GM18498 (cell line): Measurements from ENCODE around the gene SUPT6H.
"Not testable (repeated sequence)": the region's sequence is repeated elsewhere in the genome, so short reads cannot be mapped to it uniquely, and the experiment has no call there.

ENCODE experiments used
- ATAC-seq: cut with Tn5 transposase; IDR thresholded peaks from one replicate; pipeline ENCODE4 v1.9.1; 2021; ENCODE audit warnings: mild to moderate bottlenecking, moderate library complexity; ENCODE audit not compliant: unreplicated experiment

The SUPT6H gene

GRCh38 chr17:28735242-28735722, 73.3 kb downstream of the SUPT6H start:
- ATAC-seq: no peak

GRCh38 chr17:28735913-28736769, 74.1 kb downstream of the SUPT6H start:
- not testable (repeated sequence) for ATAC-seq

GRCh38 chr17:28737316-28737715, 75.3 kb downstream of the SUPT6H start:
- ATAC-seq: no peak

DNA sequence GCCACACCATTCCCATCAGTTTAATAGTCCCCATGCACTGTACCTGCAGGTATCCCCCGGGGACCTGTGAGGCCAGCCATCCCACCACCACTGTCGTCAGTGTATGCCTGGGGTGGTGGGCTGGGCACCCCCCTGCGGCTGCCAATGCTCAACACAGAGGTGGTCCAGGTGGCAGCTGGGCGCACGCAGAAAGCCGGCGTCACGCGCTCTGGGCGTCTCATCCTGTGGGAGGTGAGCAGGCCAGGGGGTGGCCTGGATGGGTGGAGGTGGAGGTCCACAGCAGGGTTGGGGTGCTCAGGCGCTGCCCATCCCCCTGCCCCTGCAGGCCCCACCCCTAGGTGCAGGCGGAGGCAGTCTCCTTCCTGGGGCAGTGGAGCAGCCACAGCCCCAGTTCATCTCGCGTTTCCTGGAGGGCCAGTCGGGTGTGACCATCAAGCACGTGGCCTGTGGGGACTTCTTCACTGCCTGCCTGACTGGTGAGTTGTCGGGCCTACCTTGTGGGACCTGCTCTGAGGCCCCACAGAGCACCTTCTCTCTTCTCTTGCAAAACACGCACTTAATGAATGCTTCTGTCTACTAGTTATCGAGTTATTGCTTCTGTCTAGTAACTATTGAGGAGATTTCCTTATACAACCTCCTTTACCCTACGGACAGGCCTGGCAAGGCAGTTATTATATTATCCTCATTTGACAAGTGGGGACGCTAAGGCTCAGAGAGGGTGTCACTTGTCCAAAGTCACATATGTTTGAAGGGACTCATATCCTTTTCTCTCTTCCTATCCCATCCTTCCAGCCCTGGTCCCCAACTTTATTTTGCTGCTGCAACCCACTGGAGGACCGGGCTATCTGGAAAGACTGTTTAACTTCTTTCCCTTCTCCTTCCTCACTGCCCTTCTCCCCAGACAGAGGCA, 76.0 kb downstream of the SUPT6H start:
- ATAC-seq: peak; percentile 67

DNA sequence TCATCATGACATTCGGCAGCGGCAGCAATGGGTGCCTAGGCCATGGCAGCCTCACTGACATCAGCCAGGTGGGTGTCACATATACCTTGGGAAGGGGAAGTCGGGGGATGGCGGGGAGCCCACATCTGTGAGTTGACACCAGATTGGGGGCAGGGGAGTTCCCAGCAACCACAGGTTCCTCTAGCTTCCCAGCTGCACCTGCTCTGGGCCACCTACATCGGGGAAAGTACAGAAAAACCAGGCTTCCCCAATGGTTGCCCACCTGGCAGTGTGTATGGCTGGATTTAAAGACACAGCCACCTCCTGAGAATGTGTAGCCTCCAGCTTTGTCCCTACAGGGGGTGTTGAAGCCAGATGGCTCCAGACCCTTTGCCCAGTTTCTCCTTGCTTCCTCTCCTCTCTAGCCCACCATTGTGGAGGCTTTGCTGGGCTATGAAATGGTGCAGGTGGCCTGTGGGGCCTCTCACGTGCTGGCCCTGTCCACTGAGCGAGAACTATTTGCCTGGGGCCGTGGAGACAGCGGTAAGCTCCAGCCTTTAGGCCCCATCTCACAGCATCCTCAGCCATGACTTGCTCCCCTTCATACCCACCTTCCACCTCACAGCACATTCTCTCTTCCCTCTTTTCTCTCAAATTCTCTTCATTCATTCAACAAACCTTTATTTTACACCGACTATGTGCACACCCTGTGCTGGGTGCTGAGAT, 76.8 kb downstream of the SUPT6H start:
- ATAC-seq: no peak

DNA sequence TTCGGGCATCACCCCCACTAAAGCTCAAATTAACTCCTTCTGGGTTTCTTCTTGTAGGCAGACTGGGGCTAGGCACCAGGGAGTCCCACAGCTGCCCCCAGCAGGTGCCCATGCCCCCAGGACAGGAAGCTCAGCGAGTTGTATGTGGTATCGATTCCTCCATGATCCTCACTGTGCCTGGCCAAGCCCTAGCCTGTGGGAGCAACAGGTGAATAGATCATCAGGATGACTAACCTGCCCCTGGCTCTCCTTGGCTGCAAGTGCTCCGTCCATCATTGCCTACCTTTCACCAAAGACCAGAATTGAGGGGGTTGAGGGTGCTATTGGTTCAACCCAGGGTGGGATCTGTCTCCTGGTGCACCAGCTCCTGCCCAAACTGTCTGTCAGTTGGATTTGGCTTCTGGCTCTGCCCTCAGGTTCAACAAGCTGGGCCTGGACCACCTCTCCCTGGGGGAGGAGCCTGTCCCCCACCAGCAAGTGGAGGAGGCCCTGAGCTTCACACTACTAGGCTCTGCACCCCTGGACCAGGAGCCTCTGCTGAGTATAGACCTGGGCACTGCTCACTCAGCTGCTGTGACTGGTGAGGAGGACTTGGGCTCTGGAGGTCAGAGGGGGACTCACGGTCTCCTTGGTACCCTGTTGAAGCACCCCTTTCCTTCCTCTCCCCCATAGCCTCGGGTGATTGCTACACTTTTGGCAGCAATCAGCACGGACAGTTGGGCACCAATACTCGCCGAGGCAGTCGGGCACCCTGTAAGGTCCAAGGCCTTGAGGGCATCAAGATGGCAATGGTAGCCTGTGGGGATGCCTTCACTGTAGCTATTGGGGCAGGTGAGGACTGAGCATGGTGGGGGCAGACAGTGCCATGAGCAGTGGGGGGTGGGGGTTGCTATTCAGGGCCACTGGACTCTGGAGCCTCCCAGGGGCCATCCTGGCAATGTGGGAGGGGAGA, 78.7 kb downstream of the SUPT6H start:
- no peak for ATAC-seq

- no peak for ATAC-seq
Measured at GRCh38 chr17:28741358-28742349, 79.6 kb downstream of the SUPT6H start.

GRCh38 chr17:28743243-28744103, 81.5 kb downstream of the SUPT6H start, which contains the start of gene TRAF4:
TRAF4 (plus strand) TSS chr17:28744011; CDS start chr17:28744113, 102 bp downstream.
- peak; percentile 71 for ATAC-seq

GRCh38 chr17:28744104-28744971, 82.3 kb downstream of the SUPT6H start:
- ATAC-seq: peak; percentile 30

DNA sequence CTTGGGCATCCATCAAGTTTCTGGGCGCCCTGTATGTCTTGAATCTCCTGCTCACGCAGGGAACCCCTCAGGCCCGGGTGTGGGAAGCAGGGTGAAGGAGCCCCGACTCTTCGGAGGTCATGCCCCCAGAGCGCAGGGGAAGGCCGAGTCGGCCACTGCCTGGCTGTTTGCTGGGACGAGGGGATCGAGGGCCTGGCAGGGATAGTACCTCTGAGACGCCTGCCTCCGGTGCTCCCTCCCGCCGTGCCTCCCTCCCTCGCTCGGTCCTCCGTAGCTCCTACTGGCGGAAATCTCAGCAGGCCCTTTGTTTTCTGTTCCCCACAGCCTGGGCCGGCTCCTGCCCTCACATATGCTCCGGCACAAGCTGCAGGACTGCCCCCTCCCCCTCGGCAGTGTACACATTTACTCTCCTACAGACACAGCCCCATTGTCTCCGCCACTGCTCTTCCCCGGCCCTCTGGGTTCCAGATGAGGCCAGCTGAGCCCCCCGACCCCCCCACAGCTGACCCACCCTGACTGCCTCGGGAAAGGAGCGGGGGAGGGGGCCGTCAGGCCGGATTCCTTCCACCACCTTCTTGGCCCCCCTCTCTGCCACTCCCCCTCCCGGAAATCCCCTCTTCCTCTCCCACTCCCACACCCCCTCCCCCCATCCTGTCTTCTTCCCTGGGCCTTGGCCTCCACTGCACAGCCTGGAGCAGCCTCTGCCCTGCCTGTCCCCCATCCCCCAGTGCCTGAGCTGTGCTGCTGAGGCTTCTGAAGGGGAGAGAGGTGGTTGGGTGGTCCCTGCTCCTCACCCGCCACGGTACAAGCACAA, 83.2 kb downstream of the SUPT6H start:
- ATAC-seq: no peak

DNA sequence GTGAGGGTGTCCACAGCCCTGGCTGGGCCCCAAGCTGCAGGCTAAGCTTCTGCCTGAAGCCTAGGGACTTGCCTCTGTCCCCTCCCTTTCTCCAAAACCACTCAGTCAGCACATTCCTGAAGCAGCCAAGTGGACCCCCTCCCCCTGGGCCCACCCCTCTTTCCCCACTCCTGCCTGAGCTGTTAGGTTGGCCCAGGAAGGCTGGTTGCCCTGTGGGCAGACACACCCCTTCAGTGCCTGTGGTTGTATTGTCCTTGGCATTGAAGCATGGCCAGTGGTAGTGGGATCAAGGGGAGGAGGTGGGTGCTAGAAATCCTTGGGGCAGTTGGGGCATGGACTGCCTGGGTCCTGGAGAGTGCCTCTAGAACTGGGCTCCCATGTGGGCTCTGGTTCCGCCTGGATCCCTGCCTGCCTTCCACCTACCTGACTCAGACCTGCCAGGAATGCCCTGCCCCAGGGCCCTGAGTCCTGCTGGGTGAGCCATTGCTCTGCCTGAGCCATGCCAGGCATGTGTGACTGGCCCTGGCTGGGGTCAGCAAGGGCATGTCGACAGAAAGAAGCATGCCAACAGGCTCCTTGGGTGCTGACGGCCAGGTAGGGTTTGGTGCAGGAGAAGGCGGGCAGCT, 83.9 kb downstream of the SUPT6H start:
- no peak for ATAC-seq

- no peak for ATAC-seq
Measured at GRCh38 chr17:28746611-28747050, 84.6 kb downstream of the SUPT6H start.

DNA sequence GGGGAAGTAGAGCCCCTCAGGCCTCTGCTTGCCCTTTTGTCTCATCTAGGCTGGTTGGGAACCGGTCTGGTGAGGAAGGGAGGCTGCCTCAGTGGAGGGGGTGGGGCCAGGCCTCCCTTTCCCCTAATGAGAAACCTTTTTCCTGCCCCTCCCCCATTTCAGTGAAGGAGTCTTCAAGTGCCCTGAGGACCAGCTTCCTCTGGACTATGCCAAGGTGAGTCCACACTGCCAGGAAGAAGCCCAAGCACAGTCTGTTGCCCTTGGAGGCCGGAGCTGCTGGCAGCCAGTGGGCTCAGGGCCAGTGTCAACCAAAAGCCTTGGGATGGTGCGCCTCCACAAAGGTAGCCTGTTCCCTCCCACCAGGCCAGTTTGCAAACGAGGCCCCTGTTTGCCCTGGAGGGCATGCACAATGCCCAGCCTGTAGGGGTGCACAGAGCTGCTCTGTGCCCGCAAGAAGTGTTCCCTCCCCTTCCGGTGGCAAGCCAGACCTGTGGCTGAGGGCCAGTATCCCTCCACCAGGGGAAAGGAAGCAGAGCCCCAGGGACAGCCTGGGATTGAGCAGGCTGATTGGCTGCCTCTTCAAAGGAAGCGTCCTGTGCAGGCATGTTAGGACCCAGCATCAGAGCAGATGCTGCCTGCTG, 85.2 kb downstream of the SUPT6H start:
- no peak for ATAC-seq

DNA sequence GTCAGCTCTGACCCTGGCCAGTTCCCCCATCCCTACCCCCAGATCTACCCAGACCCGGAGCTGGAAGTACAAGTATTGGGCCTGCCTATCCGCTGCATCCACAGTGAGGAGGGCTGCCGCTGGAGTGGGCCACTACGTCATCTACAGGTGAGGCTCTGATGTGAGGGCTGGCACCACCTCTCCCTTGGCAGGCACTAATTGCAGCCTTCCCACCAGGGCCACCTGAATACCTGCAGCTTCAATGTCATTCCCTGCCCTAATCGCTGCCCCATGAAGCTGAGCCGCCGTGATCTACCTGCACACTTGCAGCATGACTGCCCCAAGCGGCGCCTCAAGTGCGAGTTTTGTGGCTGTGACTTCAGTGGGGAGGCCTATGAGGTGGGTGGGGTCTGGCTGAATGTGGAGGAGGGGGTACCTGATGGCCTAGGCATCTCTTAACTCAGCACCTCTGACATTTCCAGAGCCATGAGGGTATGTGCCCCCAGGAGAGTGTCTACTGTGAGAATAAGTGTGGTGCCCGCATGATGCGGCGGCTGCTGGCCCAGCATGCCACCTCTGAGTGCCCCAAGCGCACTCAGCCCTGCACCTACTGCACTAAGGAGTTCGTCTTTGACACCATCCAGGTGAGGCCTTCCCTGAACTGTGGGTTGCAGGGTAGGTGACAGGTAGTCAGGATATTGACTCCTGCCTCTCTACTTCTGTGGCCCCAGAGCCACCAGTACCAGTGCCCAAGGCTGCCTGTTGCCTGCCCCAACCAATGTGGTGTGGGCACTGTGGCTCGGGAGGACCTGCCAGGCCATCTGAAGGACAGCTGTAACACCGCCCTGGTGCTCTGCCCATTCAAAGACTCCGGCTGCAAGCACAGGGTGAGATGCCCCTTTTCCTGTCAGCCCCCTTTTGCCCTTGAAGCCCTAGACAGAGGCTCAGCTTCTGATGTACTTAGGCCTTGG, 86.1 kb downstream of the SUPT6H start:
- no peak for ATAC-seq
